GM12873 (cell line): Measurements from ENCODE around the gene ADSS1.

ENCODE experiments used
- CTCF ChIP-seq: IDR thresholded peaks from 2 replicates; pipeline ENCODE4 v1.5.1; 2012; ENCODE audit warnings: low read depth, mild to moderate bottlenecking, moderate library complexity, low read length, control low read depth; ENCODE audit not compliant: insufficient read depth; ENCODE audit errors: missing control alignments

ADSS1 gene

GRCh38 chr14:104753528-104754212 is 29.6 kb downstream of the ADSS1 start:
- no peak for TF ChIP-seq CTCF

DNA sequence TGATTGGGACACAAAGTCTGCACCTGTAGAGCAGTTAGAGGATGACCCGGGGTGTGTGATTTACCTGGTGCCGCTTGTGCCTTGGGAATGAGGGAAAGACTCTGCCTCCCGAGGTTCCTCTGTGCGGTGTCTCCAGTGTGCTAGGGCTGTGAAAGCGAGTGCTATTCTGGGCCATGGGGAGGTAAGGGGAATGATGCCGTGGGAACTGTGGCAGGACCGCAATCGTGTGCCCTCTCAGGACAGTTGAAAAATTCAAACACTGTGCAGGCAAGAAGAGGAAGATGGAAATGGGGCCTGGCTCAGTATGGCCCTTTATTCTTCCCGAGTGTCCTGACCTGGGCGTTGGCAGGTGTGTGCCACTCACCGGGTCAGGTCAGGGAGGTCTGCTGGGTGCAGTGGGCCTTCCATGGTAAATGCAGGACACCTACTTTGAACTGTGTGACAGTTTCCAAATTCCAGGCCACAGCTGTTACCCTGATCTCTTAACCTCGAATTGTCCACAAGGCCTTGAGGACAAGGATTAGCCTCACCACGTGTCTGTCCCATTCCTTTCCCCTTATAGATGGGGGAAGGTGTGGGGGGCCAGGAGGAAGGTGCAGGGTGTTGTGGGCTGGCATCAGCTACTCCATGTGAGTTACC is 30.3 kb downstream of the ADSS1 start:
- TF ChIP-seq CTCF: no peak

DNA sequence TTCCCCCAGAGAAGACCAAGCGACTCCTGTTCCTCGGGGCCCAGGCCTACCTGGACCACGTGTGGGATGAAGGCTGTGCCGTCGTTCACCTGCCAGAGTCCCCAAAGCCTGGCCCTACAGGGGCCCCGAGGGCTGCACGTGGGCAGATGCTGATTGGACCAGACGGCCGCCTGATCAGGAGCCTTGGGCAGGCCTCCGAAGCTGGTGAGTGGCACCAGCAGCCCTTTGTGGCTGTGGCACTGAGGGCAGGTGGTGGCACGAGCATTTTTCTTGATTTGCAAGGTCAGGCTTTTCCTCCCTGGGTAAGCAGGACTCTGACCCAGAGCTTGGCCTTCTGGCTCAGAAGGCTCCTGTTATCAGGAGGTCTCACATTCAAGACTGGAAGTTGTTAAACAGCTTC is 31.6 kb downstream of the ADSS1 start:
- TF ChIP-seq CTCF: no peak

DNA sequence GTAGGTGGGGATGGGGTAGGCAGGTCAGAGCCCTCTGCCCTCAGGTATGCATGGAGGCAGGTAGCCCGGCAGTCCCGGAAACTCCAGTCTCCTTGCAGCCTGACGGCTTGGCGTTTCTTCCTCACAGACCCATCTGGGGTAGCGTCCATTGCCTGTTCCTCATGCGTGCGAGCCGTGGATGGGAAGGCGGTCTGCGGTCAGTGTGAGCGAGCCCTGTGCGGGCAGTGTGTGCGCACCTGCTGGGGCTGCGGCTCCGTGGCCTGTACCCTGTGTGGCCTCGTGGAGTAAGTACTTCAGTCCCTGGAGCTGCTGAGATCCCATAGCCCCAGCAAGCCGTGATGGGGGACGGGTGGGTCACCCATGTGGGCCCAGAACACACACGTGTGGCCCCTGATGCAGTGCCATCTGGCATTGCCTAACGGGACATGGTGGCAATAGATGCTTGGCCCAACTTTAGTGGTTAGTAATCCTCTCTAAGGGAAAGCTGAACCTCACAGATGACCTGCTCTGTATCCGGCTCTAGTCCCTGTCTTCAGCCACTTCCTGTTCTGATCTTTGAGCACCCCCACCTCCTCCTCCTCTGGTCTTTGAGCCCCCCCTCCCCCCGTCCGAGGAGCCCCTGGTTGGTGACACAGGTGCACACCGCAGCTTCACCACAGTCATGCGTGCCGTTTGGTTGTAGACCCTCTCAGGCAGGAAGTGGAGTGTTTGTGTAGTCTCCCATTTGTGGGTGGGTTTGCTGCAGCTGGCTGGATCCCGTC is 32.6 kb downstream of the ADSS1 start:
- no peak for TF ChIP-seq CTCF

DNA sequence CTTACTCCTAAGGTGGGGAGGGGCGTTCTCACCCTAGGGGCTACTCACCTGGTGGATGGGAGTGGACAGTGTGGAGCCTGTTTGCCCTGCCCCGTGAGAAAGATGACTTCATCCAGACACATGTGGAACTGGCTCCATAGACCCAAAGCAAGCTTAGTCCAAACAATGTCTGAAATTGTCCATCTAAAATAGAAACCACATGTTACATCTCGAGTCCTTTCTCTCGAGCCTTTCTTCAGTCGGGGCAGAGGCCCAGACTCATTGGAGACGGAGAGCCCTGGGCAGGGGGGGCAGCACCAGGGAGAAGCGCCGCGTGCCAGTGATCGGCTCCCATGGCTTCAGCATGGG is 33.2 kb downstream of the ADSS1 start:
- no peak for TF ChIP-seq CTCF

- no peak for TF ChIP-seq CTCF
Observed at GRCh38 chr14:104757681-104758392, 33.8 kb downstream of the ADSS1 start.
